NB4 (cell line): ENCODE results near the gene VPS37B.

ENCODE experiments used
- DNase-seq: peaks from one replicate; pipeline ENCODE4 v3.0.0; 2010; ENCODE audit warnings: low read depth
- H3K4me3 ChIP-seq: one replicate; pipeline ENCODE4 v1.5.1; 2011; ENCODE audit warnings: mild to moderate bottlenecking, low read depth, low read length, moderate library complexity
- CTCF ChIP-seq: IDR thresholded peaks from one replicate; pipeline ENCODE4 v1.5.1; 2012; ENCODE audit warnings: low read depth, low read length
- MAX ChIP-seq: IDR thresholded peaks from 2 replicates; pipeline ENCODE4 v1.6.1; 2011; ENCODE audit warnings: low read depth, low read length
- MYC ChIP-seq: IDR thresholded peaks from 2 replicates; pipeline ENCODE4 v1.6.1; 2011; ENCODE audit warnings: low read depth, low read length
- POLR2A ChIP-seq: IDR thresholded peaks from 2 replicates; pipeline ENCODE4 v1.6.1; 2011; ENCODE audit warnings: mild to moderate bottlenecking; ENCODE audit not compliant: insufficient read length; ENCODE audit errors: extremely low read depth

VPS37B gene

GRCh38 chr12:122872815-122873361 is 23.0 kb downstream of the VPS37B start:
- no peak overlapping the region for H3K4me3 ChIP-seq

GRCh38 chr12:122871851-122872780 is 23.8 kb downstream of the VPS37B start:
- TF ChIP-seq POLR2A, result peak; percentile 6
- no peak for TF ChIP-seq CTCF
- TF ChIP-seq MYC, result peak; percentile 76
- TF ChIP-seq MAX, result peak; percentile 83
- H3K4me3 ChIP-seq, result peak overlapping the region; percentile 61
- DNase-seq, result peak; percentile 91

More at GRCh38 chr12:122872815-122873361, 23.0 kb downstream of the VPS37B start:
- TF ChIP-seq MYC, result no peak
- TF ChIP-seq MAX, result no peak
- no peak for TF ChIP-seq CTCF
- no peak for DNase-seq

GRCh38 chr12:122870867-122871664 is 24.9 kb downstream of the VPS37B start:
- peak; percentile 47 for DNase-seq
- no peak for TF ChIP-seq MYC
- no peak for TF ChIP-seq MAX
- no peak for TF ChIP-seq CTCF
- TF ChIP-seq POLR2A, result no peak
- H3K4me3 ChIP-seq, result peak overlapping the region; percentile 61

GRCh38 chr12:122870163-122870842 is 25.6 kb downstream of the VPS37B start:
- H3K4me3 ChIP-seq, result no peak overlapping the region
- TF ChIP-seq MAX, result no peak
- no peak for TF ChIP-seq CTCF
- TF ChIP-seq POLR2A, result no peak
- TF ChIP-seq MYC, result no peak
- no peak for DNase-seq

GRCh38 chr12:122869207-122869973 is 26.5 kb downstream of the VPS37B start:
- TF ChIP-seq CTCF (no peak), MAX (no peak), MYC (no peak), POLR2A (no peak)
- DNase-seq, result no peak
- no peak overlapping the region for H3K4me3 ChIP-seq
